ENCODE data around the gene ANKZF1. TPM values are rescaled to one million over a fixed set of nuclear protein-coding genes. Genes with fewer than 3 reads are reported as not detected.

Gene ANKZF1
- 16.9 to 25.9 TPM (median 21.0 TPM) in 5 replicates for total RNA-seq (2022; extraction: Qiagen RNA extraction; ENCODE audit: low read depth)

GRCh38 chr2:219229305-219230058 lies at the start of gene ANKZF1, which contains the start of gene ATG9A:
Gene ANKZF1 (plus strand): TSS chr2:219229806. CDS start chr2:219230258, 452 bp downstream.
Gene ATG9A (minus strand): TSS chr2:219229636. CDS start chr2:219228024, 1,612 bp downstream.

GRCh38 chr2:219206328-219207133 lies 23.1 kb upstream of the ANKZF1 start, which contains the start of gene ZFAND2B:
Gene ZFAND2B (plus strand): TSS chr2:219206782. CDS start chr2:219206988, 206 bp downstream.

GRCh38 chr2:219218732-219219701 lies 10.6 kb upstream of the ANKZF1 start, which contains the start of gene ABCB6:
Gene ABCB6 (minus strand): TSS chr2:219218958. CDS start chr2:219218673, 285 bp downstream.

GRCh38 chr2:219245148-219245898 lies 15.7 kb downstream of the ANKZF1 start, which contains the start of the genes GLB1L and STK16:
Gene GLB1L (minus strand): TSS chr2:219245444. CDS start chr2:219243573, 1,871 bp downstream.
Gene STK16 (plus strand): TSS chr2:219245479. CDS start chr2:219246000, 521 bp downstream.

GRCh38 chr2:219252900-219253752 lies 23.5 kb downstream of the ANKZF1 start, which contains the start of gene TUBA4B:
Gene TUBA4B (plus strand): TSS chr2:219253243. CDS start chr2:219253408, 165 bp downstream.

GRCh38 chr2:219253753-219254589 lies 24.4 kb downstream of the ANKZF1 start, which contains the start of gene TUBA4A:
Gene TUBA4A (minus strand): TSS chr2:219253918. CDS start chr2:219253858, 60 bp downstream.

GRCh38 chr2:219279151-219279915 lies 49.7 kb downstream of the ANKZF1 start, which contains the start of gene DNAJB2:
Gene DNAJB2 (plus strand): TSS chr2:219279366. CDS start chr2:219279834, 468 bp downstream.

Other genes starting within 250 kb of the ANKZF1 start
- 0.08 TPM in 1 of 5 replicates, not detected in the others for gene FEV, start 244.6 kb upstream of the ANKZF1 start, total RNA-seq (2022; extraction: Qiagen RNA extraction; ENCODE audit: low read depth)
- gene CRYBA2, start 236.4 kb upstream of the ANKZF1 start, total RNA-seq (2022; extraction: Qiagen RNA extraction; ENCODE audit: low read depth) = 0.44 TPM in 1 of 5 replicates, not detected in the others
- 0.10 to 0.34 TPM (median 0.14 TPM) in 5 replicates for gene CFAP65, start 188.3 kb upstream of the ANKZF1 start, total RNA-seq (2022; extraction: Qiagen RNA extraction; ENCODE audit: low read depth)
- 0.09 to 0.21 TPM (median 0.13 TPM) in 4 of 5 replicates, not detected in the other for gene IHH, start 168.9 kb upstream of the ANKZF1 start, total RNA-seq (2022; extraction: Qiagen RNA extraction; ENCODE audit: low read depth)
- gene NHEJ1, start 69.0 kb upstream of the ANKZF1 start, total RNA-seq (2022; extraction: Qiagen RNA extraction; ENCODE audit: low read depth) = 14.2 to 17.9 TPM (median 15.0 TPM) in 5 replicates
- 0.37 to 0.72 TPM (median 0.44 TPM) in 5 replicates for gene SLC23A3, start 59.8 kb upstream of the ANKZF1 start, total RNA-seq (2022; extraction: Qiagen RNA extraction; ENCODE audit: low read depth)
- gene CNPPD1, start 52.9 kb upstream of the ANKZF1 start, total RNA-seq (2022; extraction: Qiagen RNA extraction; ENCODE audit: low read depth) = 35.6 to 47.6 TPM (median 44.4 TPM) in 5 replicates
- 63.3 to 90.6 TPM (median 87.4 TPM) in 5 replicates for gene RETREG2, start 51.5 kb upstream of the ANKZF1 start, total RNA-seq (2022; extraction: Qiagen RNA extraction; ENCODE audit: low read depth)
- 17.9 to 24.2 TPM (median 22.6 TPM) in 5 replicates for gene ZFAND2B, start 23.0 kb upstream of the ANKZF1 start, total RNA-seq (2022; extraction: Qiagen RNA extraction; ENCODE audit: low read depth)
- 22.7 to 35.5 TPM (median 32.1 TPM) in 5 replicates for gene ABCB6, start 10.8 kb upstream of the ANKZF1 start, total RNA-seq (2022; extraction: Qiagen RNA extraction; ENCODE audit: low read depth)
- gene ATG9A, start 170 bp upstream of the ANKZF1 start, total RNA-seq (2022; extraction: Qiagen RNA extraction; ENCODE audit: low read depth) = 42.0 to 54.7 TPM (median 49.5 TPM) in 5 replicates
- gene GLB1L, start 15.6 kb downstream of the ANKZF1 start, total RNA-seq (2022; extraction: Qiagen RNA extraction; ENCODE audit: low read depth) = 5.6 to 10.6 TPM (median 6.3 TPM) in 5 replicates
- gene STK16, start 15.7 kb downstream of the ANKZF1 start, total RNA-seq (2022; extraction: Qiagen RNA extraction; ENCODE audit: low read depth) = 25.4 to 29.7 TPM (median 28.2 TPM) in 5 replicates
- 0.23 to 0.57 TPM (median 0.27 TPM) in 5 replicates for gene TUBA4B, start 23.4 kb downstream of the ANKZF1 start, total RNA-seq (2022; extraction: Qiagen RNA extraction; ENCODE audit: low read depth)
- 378 to 475 TPM (median 406 TPM) in 5 replicates for gene TUBA4A, start 24.1 kb downstream of the ANKZF1 start, total RNA-seq (2022; extraction: Qiagen RNA extraction; ENCODE audit: low read depth)
- 40.9 to 60.5 TPM (median 51.9 TPM) in 5 replicates for gene DNAJB2, start 49.6 kb downstream of the ANKZF1 start, total RNA-seq (2022; extraction: Qiagen RNA extraction; ENCODE audit: low read depth)
- 0.86 to 2.1 TPM (median 0.92 TPM) in 5 replicates for gene PTPRN, start 79.6 kb downstream of the ANKZF1 start, total RNA-seq (2022; extraction: Qiagen RNA extraction; ENCODE audit: low read depth)
- gene RESP18, start 102.9 kb downstream of the ANKZF1 start, total RNA-seq (2022; extraction: Qiagen RNA extraction; ENCODE audit: low read depth) = not detected in 5 replicates
- gene DNPEP, start 158.1 kb downstream of the ANKZF1 start, total RNA-seq (2022; extraction: Qiagen RNA extraction; ENCODE audit: low read depth) = 52.1 to 66.4 TPM (median 56.1 TPM) in 5 replicates
- gene DES, start 188.6 kb downstream of the ANKZF1 start, total RNA-seq (2022; extraction: Qiagen RNA extraction; ENCODE audit: low read depth) = 0.05 to 0.17 TPM in 2 of 5 replicates, not detected in the others
- gene SPEG, start 205.0 kb downstream of the ANKZF1 start, total RNA-seq (2022; extraction: Qiagen RNA extraction; ENCODE audit: low read depth) = 5.0 to 7.9 TPM (median 6.9 TPM) in 5 replicates